NCI-H524 treated with DMSO at 0.1 percent for 48 hours (cell line): ENCODE data around the gene ZBP1.

Source experiments
- DNase-seq: peaks from one replicate; lab custom pipeline; 2025; lab: John Stamatoyannopoulos, UW

ZBP1 gene

DNA sequence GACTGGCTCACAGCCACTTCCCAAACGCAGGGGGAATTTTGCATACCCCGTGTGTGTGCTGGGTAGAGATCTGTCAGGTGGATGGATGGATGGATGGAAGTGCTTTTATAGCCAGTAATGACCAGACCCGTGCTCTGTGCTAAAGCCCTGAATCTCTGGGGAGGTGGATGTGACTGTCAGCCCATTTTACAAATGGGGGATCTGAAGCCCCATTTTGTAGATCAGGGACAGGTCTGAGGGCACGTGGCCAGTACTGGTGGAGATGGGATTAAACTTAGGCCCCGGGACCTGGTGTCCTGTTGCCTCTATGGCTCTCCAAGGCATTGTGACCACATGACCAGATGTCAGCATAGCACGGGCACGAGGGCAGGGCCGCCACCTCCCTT lies 38.2 kb upstream of the ZBP1 start:
- no peak for DNase-seq

DNA sequence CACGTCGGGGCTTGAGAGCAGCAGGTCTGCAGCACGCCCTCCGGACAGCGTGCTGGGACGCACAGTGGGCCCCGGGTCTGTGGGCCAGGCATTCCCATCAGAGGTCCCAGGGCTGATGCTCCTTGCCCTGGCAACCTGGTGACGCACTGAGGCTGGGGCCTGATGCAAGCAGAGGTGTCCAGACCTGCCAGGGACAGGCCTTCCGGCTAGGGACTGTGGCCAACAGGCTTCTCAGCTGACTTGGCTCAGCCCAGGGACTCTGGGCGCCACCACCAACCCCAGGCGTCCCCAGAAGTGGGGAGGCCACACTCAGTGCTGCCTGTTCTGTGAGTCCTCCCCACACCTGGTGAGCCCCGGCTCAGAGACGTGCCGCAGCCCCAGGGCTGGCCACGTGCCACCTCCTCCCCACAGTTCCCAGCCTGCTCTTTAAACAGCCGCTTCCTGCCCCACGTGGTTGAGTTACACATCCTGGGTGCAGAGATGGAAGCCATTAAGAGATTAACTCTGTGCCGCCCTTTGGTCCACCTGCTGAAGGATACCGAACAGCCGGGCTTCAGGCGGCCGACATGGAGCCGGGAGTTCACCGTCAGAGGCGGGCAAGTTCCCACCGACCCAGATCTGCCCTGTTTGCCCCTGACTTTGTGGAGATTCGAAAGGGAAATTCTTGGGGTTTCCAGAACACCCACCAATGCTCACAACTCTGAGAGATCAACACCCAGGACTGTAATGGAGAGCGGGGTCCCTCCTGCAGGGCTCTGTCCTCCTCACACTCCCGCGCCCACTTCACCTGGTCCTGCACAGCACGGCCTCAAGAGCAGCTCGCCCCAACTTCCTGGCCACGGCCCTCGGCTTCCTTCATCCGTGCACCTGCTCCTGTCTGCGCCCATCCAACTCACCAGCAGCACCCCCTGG lies 37.6 kb upstream of the ZBP1 start:
- no peak for DNase-seq

DNA sequence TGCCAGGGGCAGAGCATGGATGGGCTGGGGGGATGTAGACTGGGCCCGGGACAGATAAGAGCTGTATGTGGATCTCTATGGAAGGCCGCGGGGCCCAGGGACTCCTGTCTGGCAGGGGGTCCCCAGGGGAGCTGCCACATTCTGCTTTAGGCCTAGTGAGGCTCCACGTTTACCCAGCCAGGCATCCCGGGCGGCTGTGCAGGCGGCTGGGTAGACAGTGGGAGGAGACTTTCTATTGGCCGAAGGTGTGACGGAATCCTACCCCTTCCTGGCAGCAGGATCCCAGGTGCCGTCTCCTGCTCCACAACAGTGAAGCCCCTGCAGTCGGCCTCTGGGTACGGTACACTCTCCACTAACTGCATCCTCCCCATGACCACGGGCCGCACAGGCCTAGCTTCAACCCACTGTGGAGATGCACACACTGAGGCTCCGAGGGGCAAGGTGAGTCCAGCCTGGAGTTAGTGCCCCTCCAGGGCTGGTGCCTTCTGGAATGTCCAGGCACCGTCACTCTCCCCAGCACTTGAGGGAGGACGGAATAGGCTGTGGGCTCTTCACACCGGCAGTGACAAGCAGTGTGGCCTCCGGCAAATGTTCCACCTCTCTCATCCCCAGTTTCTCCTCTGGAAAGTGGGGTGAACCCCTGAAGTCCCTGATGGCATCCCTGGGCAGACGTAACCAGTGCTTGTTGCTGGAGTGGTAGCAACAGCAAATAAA lies 36.8 kb upstream of the ZBP1 start:
- no peak for DNase-seq

DNA sequence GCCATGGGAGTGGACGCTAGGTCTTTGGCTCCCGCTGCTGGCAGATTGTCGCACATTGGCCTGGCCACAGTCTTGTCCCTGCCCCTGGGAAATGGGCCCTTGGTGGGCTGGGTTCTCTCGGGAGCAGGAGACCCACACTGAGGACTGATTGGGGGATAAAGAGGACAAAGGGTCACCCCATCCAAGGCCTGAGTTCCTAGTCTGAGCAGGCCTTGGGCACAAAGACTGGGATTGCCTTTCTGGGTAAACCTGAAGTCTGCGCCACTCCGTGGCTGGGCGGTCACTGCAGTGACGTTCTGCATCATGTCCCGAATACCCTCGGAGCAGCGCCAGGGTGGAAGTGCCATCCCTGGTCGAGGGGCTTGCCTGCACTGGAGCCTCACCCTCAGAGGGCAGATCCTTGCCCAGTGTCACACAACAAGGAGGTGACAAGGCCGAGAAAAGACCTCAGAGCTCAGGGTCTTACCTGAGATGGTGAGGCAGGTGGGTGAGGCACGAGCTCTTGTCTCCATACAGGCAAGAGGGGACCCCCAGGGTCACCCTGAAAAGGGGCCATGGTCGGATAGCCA lies 36.1 kb upstream of the ZBP1 start:
- DNase-seq: no peak

DNA sequence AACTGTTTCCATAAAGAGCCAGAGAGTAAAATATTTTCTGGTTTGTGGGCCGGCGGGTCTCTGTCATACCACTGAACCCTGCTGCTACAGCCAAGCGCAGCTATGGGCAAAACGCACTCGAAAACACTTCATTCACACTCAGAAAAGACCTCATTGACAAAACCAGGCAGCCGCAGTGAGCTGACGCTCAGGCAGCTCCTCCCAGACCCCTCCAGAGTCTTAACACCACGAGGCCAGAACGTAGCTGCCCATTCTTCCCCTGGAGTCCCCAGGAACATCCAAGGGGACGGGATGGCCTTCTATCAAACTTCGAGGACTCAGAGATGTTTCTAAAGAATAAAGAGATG lies 35.6 kb upstream of the ZBP1 start:
- DNase-seq: no peak

DNA sequence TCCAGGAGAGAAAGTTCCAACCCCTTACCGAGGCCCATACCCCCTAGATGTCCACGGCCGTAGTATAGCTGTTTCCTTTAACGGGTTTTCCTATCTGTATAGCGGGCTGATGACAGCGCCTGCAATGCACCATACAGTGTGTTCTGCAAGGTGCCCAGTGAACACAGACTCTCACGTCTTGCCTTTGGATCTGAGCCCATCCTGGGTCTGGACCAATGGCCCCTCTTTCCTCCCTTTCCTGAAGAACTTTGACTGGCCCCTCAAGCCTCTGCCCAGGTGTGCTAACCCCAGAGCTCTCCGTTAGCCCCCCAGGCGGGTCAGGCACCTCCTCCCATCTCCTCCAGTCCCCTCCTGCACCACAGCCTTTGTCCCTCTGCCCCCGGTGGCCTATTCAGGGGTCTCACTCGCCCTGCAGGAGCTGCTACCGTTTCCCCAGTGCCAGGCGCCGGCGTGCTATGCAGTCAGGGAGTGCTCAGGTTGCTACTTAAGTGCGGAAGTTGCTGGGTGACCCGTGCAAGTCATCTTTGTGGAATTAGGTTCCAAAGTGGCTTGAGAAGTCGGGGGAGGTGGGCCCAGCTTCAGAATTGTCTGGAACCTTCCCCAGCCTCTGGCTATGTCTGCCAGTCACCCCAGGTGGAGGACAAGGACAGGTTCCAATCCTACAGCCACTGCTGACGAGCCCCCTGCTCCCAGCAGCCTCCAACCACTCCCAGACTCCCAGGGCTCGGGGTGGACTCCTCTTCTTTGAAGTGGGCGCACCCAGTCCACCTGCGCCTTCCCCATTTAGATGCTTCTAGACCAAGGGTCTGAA lies 35.0 kb upstream of the ZBP1 start:
- DNase-seq: no peak

DNA sequence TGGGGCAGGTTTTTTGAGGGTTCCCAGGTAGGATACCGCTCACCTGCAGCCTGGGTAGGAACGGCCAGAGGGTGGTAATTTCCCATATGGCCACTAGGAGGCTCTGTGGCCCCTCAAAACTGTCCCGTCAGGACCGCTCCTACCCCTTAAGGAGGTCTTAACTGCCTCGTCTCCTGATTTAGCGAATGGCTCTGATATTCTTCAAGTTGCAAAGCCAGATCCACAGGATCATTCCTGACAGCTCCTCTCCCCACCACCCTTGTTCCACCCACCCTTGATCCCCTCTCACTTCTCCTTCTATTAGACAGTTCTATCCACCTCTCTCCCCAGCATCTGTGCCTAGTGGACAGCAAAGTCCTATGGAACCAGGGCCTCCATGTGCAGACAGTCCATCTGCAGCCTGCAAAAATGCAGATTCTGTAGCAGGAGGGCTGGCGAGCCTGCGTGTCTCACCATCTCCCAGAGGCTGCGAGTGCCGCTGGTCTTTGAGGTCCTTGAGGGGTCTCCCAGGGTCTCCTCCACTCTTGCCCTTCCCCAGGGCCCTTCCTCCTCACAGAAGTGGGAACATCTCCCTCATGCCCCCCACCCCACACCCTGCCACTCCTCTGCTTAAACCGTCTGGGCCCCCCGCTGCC lies 34.3 kb upstream of the ZBP1 start:
- DNase-seq: peak; percentile 14

DNA sequence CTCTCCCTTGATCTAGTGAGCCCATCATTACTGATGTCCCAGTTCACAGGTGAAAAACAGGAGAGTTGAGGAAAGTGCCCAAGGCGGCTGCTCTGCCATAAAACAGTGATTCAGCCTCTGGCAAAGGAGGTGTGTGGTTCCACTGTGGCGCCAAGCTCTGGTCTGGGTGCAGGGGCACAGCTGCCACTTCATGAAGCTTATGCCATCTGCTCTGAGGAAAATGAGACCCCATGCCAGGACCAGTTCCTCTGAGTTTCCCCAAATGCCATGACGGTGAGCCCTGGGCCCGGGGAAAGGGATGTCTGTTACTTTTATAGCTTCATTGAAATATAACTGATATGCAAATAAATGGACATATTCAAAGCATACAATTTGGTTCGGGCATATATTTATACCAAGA lies 33.7 kb upstream of the ZBP1 start:
- no peak for DNase-seq

DNA sequence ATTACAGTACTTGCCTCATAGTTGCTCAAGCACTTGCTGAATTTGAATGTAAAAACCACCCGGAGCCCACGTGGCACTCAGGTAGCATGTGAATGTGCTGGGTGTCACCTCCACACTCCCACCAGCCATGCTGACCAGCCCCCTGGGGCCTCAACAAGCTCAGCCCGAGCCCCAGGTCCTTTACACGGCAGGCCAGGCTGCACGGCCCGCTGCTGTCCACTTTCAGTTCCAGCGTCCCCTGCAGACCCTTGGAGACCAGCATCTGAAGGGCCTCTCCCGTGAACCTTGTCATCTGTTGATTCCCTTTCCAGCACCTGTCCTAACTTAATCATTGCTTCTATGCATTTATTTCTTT lies 33.3 kb upstream of the ZBP1 start:
- no peak for DNase-seq

DNA sequence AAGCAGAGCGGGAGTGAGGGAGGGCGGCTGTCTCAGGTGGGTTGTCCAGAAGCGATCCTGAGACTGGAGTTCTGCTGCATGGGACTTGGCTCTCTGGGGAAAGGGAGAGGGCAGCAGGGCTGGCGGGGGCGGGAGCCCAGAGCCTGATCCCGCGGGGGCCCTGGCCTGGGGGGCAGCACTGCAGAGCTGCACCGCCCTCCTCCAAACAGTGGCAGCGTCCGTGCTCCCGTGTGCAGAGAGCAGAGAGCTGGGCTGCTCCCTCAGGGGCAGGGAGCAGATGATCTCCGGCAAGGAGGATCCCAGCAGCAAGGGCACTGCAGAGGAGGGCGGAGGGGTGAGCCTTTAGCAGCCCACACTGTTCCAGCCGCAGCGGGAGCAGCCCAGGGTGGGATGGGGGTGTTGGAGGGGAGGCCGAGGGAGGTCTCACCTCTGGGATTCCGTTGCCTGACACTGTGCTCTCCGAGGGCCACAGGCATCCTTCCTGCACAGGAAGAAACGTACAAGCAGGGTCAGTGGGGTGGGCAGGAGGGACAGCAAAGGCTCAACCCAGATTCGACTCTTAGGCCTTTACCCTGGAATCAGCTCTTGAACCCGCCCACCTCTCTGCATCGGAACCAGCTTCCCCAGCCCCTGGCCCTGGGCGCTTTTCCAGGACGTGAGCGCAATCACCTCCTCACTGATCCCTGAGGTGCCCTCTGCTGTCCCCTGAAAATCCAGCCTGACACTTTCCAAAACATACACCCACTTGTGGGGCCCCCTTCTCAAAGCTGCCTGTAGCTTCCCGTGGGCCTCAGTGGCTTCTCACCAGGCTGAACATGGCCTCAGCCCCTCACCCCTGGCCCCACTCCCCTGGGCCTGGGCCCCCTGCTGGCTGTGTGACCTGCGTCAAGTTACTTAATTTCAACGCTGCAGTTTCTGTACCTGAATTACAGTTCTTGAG lies 32.6 kb upstream of the ZBP1 start:
- no peak for DNase-seq

DNA sequence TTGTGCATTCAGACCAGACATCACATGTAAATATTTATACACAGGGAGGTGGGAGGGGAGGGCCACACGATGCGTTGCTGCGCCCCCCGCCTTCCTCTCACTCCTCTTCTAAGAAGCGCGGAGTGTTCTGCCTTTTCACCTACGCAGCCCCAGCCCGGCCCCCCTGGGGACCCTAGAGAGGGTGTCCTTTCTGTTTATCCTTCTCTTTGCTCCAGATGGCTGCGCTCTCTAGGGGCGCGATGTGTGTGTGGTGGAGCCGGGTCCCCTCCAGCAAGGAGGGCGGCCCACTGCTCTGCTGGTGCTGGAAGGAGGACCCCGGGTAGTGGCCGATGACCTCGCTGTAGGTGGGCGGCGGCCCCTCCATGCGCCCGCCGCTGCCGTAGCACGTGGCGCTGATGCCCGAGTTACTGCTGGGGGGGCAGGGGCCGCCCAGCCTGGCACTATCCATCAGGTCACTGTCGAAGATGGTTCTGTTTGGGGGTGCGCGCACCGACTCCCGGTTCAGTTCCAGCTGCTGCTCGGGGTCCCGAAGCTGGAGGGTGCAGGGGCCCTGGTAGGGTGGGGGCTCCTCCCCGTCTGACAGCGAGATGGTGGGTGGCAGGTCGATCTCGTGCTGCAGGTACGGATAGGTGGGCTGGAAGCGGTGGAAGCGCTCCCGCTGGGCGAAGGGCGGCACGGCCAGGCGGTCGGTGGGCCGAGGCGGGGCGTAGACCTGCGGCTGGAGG lies 31.8 kb upstream of the ZBP1 start:
- DNase-seq: no peak

DNA sequence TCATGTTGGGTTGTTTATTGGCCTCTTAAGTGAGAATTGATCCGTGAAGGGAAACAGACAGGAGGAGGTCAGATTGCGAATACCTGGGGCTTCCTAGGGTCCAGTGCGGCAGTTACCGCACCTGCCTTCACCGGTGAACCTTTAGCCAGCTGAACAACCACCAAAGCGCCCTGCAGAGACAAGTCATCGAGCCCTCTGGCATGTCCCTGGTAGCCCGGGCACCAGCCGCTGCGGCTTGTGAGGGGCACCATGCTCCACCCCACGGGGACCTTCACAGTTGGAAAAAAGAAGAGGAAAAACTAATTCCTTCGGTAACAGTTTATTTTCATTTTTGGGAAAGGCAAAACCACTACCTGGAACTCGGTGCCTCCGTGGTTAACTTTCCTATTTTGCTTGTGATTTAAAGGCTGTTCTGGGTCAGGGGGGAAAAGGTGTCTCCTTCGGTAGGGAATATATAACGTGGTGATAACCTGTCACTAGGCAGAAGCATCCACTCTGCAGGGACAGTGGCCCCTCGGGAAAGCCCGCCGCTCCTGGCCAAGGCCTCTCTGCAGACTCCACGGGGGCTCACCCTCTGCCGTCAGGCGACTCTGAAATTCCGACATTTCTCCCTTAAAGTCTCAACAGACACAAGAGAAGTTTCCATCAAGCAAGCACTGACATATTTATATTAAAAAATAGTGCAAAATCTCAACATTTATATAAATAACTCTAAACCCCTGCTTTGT lies 30.7 kb upstream of the ZBP1 start:
- DNase-seq: no peak

DNA sequence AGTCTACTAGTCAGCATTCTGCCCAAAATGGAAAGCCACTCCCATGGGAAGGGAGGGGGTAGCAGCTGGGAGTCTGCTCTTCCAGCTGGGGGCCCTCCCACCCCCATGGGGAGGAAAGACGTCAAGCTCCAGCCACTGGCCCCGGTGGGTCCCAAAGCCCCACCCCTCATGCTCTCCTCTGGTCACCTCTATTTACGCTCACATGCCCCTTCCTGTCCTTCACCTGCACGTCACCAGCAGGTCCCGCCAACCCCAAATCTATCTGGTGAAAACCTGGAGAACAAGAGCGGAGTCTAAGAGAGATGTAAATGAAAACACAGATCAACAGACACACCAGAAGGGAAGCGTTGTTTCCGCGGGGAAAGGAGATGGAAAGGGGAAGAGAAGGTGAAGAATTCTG lies 30.0 kb upstream of the ZBP1 start:
- no peak for DNase-seq

DNA sequence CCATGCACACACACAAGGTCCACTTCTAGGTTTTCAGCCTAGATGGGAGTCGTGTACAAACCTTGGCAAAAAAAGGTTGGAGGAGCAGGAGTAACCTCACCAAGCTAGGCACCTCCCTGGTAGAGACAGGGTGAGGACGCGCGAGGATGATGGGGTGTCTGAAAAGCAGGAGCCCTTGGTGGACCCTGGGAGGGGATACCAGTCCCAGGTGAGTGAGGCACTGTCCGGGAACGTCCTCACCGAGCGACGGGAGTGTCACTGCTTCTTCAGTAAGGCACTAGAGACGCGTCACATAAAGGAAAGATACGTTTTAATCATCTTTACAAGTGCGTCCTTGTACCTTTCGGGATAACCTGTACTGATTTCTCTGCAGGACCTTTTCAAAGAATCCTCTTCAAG lies 29.4 kb upstream of the ZBP1 start:
- no peak for DNase-seq

DNA sequence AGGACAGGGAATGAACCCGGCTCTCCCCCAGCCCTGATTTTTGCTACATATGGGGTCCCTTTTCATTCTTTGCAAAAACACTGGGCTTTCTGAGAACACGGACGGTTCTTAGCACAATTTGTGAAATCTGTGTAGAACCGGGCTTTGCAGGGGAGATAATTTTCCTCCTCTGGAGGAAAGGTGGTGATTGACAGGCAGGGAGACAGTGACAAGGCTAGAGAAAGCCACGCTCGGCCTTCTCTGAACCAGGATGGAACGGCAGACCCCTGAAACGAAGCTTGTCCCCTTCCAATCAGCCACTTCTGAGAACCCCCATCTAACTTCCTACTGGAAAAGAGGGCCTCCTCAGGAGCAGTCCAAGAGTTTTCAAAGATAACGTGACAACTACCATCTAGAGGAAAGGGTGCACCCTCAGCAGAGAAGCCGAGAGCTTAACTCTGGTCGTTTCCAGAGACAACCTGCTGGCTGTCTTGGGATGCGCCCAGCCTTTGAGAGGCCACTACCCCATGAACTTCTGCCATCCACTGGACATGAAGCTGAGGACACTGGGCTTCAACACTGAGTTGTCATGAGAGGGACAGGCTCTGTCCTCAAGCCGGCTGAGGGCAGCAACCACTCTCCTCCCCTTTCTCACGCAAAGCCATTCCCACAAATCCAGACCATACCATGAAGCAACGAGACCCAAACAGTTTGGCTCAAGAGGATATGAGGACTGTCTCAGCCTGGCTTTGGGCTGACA lies 28.8 kb upstream of the ZBP1 start:
- no peak for DNase-seq

DNA sequence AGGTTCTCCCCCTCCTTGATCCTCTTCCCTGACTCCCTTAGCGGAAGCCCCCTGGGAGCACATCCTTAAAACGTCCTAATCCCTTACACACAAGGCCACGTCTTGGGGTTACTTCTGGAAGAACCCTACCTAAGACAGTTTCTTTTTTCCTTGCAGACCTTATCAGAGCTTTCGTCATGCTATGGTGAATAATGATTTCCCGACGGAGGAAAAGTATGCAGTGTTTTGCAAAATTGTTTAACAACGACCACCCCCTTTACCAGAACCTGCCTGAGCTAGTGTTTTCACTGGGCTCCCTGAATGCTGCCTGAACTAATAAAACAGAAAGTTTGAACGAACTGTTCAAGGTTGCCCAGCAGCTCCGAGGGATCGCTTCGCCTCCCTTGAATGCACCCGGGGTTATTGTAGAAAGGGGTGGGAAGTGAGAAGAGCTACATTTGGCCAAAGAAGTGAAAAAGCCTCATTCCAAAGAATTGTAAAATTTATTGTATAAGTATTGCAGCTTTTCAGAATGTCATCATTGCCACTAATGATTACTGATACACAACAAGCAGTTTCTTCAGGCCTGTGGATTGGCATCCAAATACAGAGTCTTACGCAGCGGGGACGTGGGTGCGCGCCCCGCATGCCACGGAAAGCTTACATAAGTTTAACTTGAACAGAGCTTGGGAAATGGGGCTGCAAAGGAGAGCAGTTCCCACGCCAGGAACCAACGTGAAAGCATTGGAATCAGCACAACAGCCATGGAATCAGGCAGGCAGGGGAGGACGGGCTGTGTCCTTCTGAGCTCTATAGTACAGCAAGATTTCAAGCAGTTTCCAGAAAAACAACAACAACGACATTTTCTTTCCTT lies 27.9 kb upstream of the ZBP1 start:
- no peak for DNase-seq

DNA sequence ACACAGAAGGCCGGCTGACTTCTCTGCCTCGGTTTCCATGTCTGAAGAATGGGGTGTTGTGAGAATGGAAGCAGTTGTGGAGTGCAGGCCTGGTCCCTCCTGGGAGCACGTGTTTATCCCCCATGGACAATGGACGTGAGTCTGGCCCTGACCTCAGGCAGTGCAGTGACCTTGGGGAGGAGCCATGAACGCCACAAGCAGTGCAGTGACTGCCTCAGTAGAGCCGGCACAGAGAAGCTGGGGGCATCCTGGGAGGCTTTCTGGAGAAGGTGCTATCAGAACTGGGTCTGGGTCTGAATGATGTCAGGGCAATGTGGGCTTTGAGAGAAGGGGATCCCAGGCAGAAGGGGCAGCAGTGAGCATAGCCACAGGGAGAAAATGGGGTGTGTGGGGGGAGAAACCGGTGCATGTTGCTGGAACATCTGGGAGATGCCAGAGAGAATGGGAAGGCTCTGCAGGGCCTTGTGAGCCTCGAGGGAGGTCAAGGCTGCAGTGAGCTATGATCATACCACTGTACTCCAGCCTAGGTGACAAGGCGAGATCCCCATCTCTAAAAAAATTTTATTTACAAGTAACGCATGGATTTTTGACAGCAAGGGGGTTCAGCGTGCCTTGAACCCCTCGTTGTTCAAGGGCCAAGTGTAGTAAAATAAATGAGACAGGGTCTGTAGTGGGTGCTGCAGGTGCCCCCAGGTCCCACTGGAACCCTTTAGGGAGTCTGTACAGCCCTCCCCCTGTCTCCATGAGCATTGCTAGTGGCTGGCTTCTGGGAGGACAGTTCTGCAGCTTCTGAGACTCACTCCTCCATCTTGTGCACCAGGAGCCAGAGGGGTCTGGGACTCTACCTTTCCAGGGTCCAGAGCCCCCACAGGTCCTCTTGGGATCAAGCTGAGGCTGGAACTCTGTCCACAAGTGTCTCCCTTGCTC lies 27.0 kb upstream of the ZBP1 start:
- DNase-seq: no peak
